ENCODE data around the gene ING4. TPM values are rescaled to one million over a fixed set of nuclear protein-coding genes. Genes with fewer than 3 reads are reported as not detected.

Gene ING4
- total and polyA plus RNA-seq, 2 donors (not counting 3 experiments of a cell fraction or from before 2014, with no cell fraction given), result 34.7 to 52.0 TPM

DNA sequence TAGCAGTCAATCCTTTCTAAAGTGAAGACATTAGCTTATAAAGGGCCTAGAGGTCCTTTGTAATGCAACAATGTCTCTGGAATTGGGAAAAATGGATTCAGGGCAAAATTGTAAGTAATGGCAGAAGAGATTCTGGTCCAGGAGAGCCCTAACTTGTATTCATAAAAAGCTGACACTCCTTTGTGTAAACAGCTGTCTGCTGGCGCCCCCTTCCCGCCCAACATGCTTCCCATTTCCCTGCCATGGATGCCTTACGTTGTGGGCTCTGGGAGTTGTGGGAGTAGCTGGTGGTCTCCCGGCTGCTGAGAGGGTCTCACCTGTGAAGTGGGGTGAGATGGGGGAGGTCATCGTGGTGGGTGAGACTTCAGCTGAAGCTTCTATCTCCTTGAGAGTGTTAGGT lies 18.0 kb downstream of the ING4 start:
- H3K9ac ChIP-seq (replicated peaks; ENCODE audit: extremely low read depth, insufficient read depth, low read length), result no peak overlapping the region
- no peak for DNase-seq (ENCODE audit: low read depth, low spot score)
- H2AFZ ChIP-seq (ENCODE audit: low read depth, low read length), result no peak overlapping the region
- intact Hi-C loops (cut with micrococcal nuclease) (no loop called here), dilution Hi-C loops (cut with MboI; ENCODE audit: extremely low pct_ligation_motif_present, low sequenced_read_pairs) (no loop called here)
- TF ChIP-seq GATA2 (IDR thresholded peaks at IDR 0.05; ENCODE audit: insufficient read depth, insufficient read length, low read depth, low read length) (no peak), FOS (IDR thresholded peaks at IDR 0.05; ENCODE audit: borderline replicate concordance, insufficient read depth, low read length) (no peak)
- TF ChIP-seq, protein P1, sequence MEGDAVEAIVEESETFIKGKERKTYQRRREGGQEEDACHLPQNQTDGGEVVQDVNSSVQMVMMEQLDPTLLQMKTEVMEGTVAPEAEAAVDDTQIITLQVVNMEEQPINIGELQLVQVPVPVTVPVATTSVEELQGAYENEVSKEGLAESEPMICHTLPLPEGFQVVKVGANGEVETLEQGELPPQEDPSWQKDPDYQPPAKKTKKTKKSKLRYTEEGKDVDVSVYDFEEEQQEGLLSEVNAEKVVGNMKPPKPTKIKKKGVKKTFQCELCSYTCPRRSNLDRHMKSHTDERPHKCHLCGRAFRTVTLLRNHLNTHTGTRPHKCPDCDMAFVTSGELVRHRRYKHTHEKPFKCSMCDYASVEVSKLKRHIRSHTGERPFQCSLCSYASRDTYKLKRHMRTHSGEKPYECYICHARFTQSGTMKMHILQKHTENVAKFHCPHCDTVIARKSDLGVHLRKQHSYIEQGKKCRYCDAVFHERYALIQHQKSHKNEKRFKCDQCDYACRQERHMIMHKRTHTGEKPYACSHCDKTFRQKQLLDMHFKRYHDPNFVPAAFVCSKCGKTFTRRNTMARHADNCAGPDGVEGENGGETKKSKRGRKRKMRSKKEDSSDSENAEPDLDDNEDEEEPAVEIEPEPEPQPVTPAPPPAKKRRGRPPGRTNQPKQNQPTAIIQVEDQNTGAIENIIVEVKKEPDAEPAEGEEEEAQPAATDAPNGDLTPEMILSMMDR (IDR thresholded peaks at IDR 0.05; ENCODE audit: extremely low read depth in 1 of 2, insufficient read depth in 1 of 2, low read depth in 1 of 2, low read length in 2 of 2), result peak in 1 of 2 donors; percentile 5
- ChIA-PET POLR2A (interaction anchor here (0.5 kb wide), 1 partner anchor 177 kb away, joined by 3 read pairs; the partner anchor contains the start of gene GPR162), CTCF (interaction anchor here (0.8 to 2.2 kb wide), 9 partner anchors 9 to 31 kb away, joined by 3 to 29 read pairs (median 4); partner anchors contain the start of gene LPAR5)
- H3K27me3 ChIP-seq (ENCODE audit: control insufficient read depth in 2 of 2, insufficient read depth in 2 of 2, low read length in 2 of 2), result peaks cover 0 to 2% of the 10 kb centered on the region in 2 experiments
- no peaks in the 10 kb centered on the region for H3K79me2 ChIP-seq (ENCODE audit: control insufficient read depth, insufficient read depth, low read length)
- H3K9me1 ChIP-seq (replicated peaks; ENCODE audit: control insufficient read depth, extremely low read depth, insufficient read depth, low read length), result no peaks in the 10 kb centered on the region
- H3K27ac ChIP-seq (ENCODE audit: insufficient read depth, low read depth, low read length), result no peak overlapping the region
- H3K4me2 ChIP-seq (ENCODE audit: insufficient read depth, low read length), result no peak overlapping the region
- H3K36me3 ChIP-seq (ENCODE audit: control insufficient read depth in 2 of 2, extremely low read depth in 1 of 2, insufficient read depth in 2 of 2, low read length in 2 of 2), result peaks cover 0 to 2% of the 10 kb centered on the region in 2 experiments
- no peak for FAIRE-seq
- peaks cover 3% of the 10 kb centered on the region for H3K4me1 ChIP-seq (ENCODE audit: control insufficient read depth, extremely low read depth, insufficient read depth, low read length)
- no TSS peak for BruUV-seq (replicated peaks)
- H3K9me3 ChIP-seq (replicated peaks; ENCODE audit: control insufficient read depth, insufficient read depth, low read length), result no peaks in the 10 kb centered on the region
- no peak overlapping the region for H3K4me3 ChIP-seq (replicated peaks in 1 of 3; ENCODE audit: insufficient read depth in 1 of 3, low read depth in 1 of 3, low read length in 3 of 3)
- no peaks in the 10 kb centered on the region for H4K20me1 ChIP-seq (replicated peaks; ENCODE audit: control insufficient read depth, extremely low read depth, insufficient read depth, low read length)

GRCh38 chr12:6644257-6644596 lies 18.7 kb downstream of the ING4 start:
- POLR2A ChIA-PET, result no interaction called here
- intact Hi-C loops (cut with micrococcal nuclease) (no loop called here), dilution Hi-C loops (cut with MboI; ENCODE audit: extremely low pct_ligation_motif_present, low sequenced_read_pairs) (no loop called here)

More at GRCh38 chr12:6644257-6644596, 18.7 kb downstream of the ING4 start:
- Histone ChIP-seq H3K9ac (replicated peaks; ENCODE audit: extremely low read depth, insufficient read depth, low read length) (no peak overlapping the region), H3K4me2 (ENCODE audit: insufficient read depth, low read length) (no peak overlapping the region), H3K4me3 (replicated peaks in 1 of 3; ENCODE audit: insufficient read depth in 1 of 3, low read depth in 1 of 3, low read length in 3 of 3) (no peak overlapping the region), H3K9me1 (replicated peaks; ENCODE audit: control insufficient read depth, extremely low read depth, insufficient read depth, low read length) (no peaks in the 10 kb centered on the region), H3K9me3 (replicated peaks; ENCODE audit: control insufficient read depth, insufficient read depth, low read length) (no peaks in the 10 kb centered on the region), H2AFZ (ENCODE audit: low read depth, low read length) (peak overlapping the region; percentile 73), H3K4me1 (ENCODE audit: control insufficient read depth, extremely low read depth, insufficient read depth, low read length) (peaks cover 4% of the 10 kb centered on the region), H3K36me3 (ENCODE audit: control insufficient read depth in 2 of 2, extremely low read depth in 1 of 2, insufficient read depth in 2 of 2, low read length in 2 of 2) (peaks cover 0 to 2% of the 10 kb centered on the region in 2 experiments), H3K27ac (ENCODE audit: insufficient read depth, low read depth, low read length) (no peak overlapping the region), H3K27me3 (ENCODE audit: control insufficient read depth in 2 of 2, insufficient read depth in 2 of 2, low read length in 2 of 2) (peaks cover 0 to 2% of the 10 kb centered on the region in 2 experiments), H4K20me1 (replicated peaks; ENCODE audit: control insufficient read depth, extremely low read depth, insufficient read depth, low read length) (no peaks in the 10 kb centered on the region), H3K79me2 (ENCODE audit: control insufficient read depth, insufficient read depth, low read length) (no peaks in the 10 kb centered on the region)
- CTCF ChIA-PET, result interaction anchor here (0.8 to 2.2 kb wide), 7 partner anchors 8 to 26 kb away, joined by 3 to 29 read pairs (median 4); partner anchors contain the start of gene LPAR5
- TF ChIP-seq, protein P1 (IDR thresholded peaks at IDR 0.05; ENCODE audit: extremely low read depth in 1 of 2, insufficient read depth in 1 of 2, low read depth in 1 of 2, low read length in 2 of 2), result no peak
- no peak for TF ChIP-seq GATA2 (IDR thresholded peaks at IDR 0.05; ENCODE audit: insufficient read depth, insufficient read length, low read depth, low read length)
- no peak for TF ChIP-seq EZH2 (IDR thresholded peaks at IDR 0.05; ENCODE audit: borderline replicate concordance, low read depth, low read length, severe bottlenecking)
- no peak for TF ChIP-seq JUN (IDR thresholded peaks at IDR 0.05; ENCODE audit: borderline replicate concordance, insufficient read depth, insufficient read length, low read depth)
- TF ChIP-seq, protein P2, sequence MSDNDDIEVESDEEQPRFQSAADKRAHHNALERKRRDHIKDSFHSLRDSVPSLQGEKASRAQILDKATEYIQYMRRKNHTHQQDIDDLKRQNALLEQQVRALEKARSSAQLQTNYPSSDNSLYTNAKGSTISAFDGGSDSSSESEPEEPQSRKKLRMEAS (IDR thresholded peaks at IDR 0.05; ENCODE audit: insufficient read depth, insufficient read length), result no peak
- TF ChIP-seq MYC (IDR thresholded peaks at IDR 0.05; ENCODE audit: low read depth, low read length), result no peak
- no peak for TF ChIP-seq POLR2A (IDR thresholded peaks at IDR 0.05; ENCODE audit: low read depth, low read length)
- no peak for TF ChIP-seq POLR2AphosphoS5 (IDR thresholded peaks at IDR 0.05; ENCODE audit: insufficient read depth, low read depth, low read length)
- no peak for TF ChIP-seq FOS (IDR thresholded peaks at IDR 0.05; ENCODE audit: borderline replicate concordance, insufficient read depth, low read length)
- no TSS peak for BruUV-seq (replicated peaks)
- FAIRE-seq (no peak), DNase-seq (ENCODE audit: low read depth, low spot score) (no peak)
